Epithelial cell of proximal tubule (primary cell): ENCODE data around the gene NOTCH3. TPM values are rescaled to one million over a fixed set of nuclear protein-coding genes. Genes with fewer than 3 reads are reported as not detected.

ENCODE experiments used
- DNase-seq: peaks from one replicate; pipeline ENCODE4 v3.0.0-alpha.2; 2011; ENCODE audit warnings: low read depth
- H3K4me3 ChIP-seq: 2 replicates; pipeline ENCODE4 v1.5.1; 2011; ENCODE audit warnings: low read depth, mild to moderate bottlenecking, low read length
- CTCF ChIP-seq: conservative IDR thresholded peaks from 2 replicates; pipeline ENCODE4 v1.5.1; 2012; ENCODE audit warnings: low read depth, mild to moderate bottlenecking, low read length
- total RNA-seq: library from RNA; depleted of rRNA; stranded (reverse); fragments of >200 nt; gene quantifications from 2 replicates; pipeline ENCODE4 v1.2.3, GENCODE V29; 2015

NOTCH3 gene
- total RNA-seq, 1 donor from 2014 or later: 19.6 TPM

- H3K4me3 ChIP-seq: peak overlapping the region; percentile 64
- DNase-seq: peak; percentile 20
- TF ChIP-seq CTCF: no peak
Observed at GRCh38 chr19:15222738-15223648, 22.2 kb upstream of the NOTCH3 start.

GRCh38 chr19:15220833-15221232 is 20.0 kb upstream of the NOTCH3 start:
- TF ChIP-seq CTCF: no peak
- DNase-seq: no peak
- H3K4me3 ChIP-seq: no peak overlapping the region

GRCh38 chr19:15218501-15218900 is 17.7 kb upstream of the NOTCH3 start:
- no peak for DNase-seq
- TF ChIP-seq CTCF: no peak
- H3K4me3 ChIP-seq: no peak overlapping the region

GRCh38 chr19:15216363-15216762 is 15.6 kb upstream of the NOTCH3 start:
- no peak for DNase-seq
- no peak for TF ChIP-seq CTCF
- H3K4me3 ChIP-seq: no peak overlapping the region

GRCh38 chr19:15213715-15214381 is 13.1 kb upstream of the NOTCH3 start:
- no peak for DNase-seq
- no peak overlapping the region for H3K4me3 ChIP-seq
- TF ChIP-seq CTCF: no peak

- no peak for TF ChIP-seq CTCF
- H3K4me3 ChIP-seq: no peak overlapping the region
- no peak for DNase-seq
Observed at GRCh38 chr19:15212711-15213110, 11.9 kb upstream of the NOTCH3 start.
